ENCODE measurements around the gene YIPF5.

YIPF5 gene

DNA sequence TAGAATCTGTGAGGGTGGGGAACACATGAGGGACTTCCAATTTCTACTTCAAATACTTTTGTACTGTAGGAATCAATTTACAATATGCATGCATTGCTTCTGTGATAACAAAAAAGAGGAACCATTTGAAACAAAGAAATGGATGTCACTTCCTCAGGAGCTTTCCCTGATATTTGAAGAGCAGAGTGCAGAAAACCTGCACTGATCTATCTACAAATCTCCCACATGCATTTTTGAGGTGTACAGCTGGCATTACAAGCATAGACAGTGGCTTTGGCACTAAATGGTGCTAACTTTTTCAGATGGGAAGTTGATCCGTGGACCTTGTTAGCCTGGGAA lies 27.7 kb downstream of the YIPF5 start:
- Mint-ChIP-seq H3K4me1 (peaks cover 7% of the 10 kb centered on the region), H3K9me3 (no peaks in the 10 kb centered on the region), H3K36me3 (no peaks in the 10 kb centered on the region), H3K27ac (no peak overlapping the region), H3K4me3 (no peak overlapping the region), H3K27me3 (peaks cover 4% of the 10 kb centered on the region)

DNA sequence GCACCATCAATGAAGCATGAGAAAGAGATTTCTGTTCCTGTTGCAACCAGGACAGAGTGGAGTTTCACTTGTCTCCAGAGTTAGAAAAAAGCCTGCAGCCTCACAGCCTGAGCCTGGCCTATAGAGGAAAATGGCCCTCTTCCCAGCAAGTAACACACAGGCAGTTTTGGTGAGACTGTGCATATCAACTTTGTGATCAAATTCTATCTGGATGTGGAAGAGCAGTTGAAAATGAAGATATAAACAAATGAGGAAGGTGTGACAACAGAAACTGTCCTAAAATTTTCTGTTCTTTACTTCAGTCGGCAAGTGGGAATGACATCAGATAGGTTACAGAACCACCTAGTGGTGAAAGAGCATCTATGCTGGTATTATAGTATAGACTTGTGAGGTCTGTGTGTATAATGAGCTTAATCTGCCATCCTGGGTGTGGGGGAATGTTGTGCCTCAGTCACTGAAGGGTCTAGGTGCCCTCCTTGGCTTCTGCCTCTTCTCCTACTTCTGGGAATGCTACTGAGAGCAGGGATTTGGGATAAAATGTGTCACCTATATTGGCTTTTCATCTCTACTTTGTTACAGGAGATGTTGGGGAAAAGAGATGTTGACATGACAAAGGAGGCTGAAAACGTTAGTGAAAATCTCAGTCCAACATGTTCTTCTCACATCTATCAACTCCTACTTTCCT lies 28.2 kb downstream of the YIPF5 start:
- Mint-ChIP-seq H3K9me3 (no peaks in the 10 kb centered on the region), H3K4me3 (no peak overlapping the region), H3K4me1 (peaks cover 7% of the 10 kb centered on the region), H3K36me3 (no peaks in the 10 kb centered on the region), H3K27ac (peak overlapping the region; percentile 18), H3K27me3 (peaks cover 7% of the 10 kb centered on the region)

DNA sequence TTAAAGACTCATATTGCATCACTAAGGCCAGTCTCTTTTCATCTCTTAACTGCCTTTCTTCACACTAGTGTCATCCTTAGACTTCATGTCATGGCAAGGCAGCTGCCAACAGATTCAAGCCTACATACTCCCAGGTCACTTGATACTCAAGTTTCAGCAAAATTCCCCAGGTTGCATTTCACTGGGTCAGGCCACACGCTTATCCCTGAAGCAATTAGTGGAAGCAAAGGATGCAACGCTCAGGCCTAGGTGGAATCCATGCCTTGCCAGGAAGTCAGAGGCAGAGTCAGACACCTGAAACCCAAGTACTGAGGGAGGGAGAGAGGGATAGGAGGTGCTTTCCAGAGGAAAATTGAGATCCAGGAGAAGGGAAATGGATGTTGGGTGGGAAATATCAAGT lies 28.9 kb downstream of the YIPF5 start:
- H3K36me3 Mint-ChIP-seq = no peaks in the 10 kb centered on the region
- H3K27me3 Mint-ChIP-seq = peaks cover 7% of the 10 kb centered on the region
- H3K9me3 Mint-ChIP-seq = no peaks in the 10 kb centered on the region
- H3K4me3 Mint-ChIP-seq = no peak overlapping the region
- peaks cover 7% of the 10 kb centered on the region for H3K4me1 Mint-ChIP-seq
- H3K27ac Mint-ChIP-seq = no peak overlapping the region

DNA sequence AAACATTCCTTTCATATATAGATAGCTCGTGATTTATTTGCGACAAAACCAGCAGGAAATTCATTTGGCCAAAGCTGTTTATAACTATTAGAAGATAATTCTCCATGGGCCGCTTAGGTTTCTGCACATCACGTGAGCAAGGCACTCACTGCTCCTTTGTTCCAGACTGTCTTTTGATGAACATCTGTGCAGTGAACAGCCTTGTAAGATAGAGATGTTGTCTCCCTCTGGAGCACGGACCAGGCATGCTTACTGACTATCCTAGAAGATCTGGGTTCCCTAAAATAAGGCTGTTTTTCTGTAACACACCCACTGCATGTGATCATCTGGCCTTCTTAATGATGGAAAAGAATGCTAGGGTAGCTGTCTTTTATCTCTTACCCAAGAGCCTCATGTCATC lies 30.9 kb downstream of the YIPF5 start:
- Mint-ChIP-seq H3K9me3 (no peaks in the 10 kb centered on the region), H3K27me3 (peaks cover 7% of the 10 kb centered on the region), H3K27ac (no peak overlapping the region), H3K36me3 (no peaks in the 10 kb centered on the region), H3K4me3 (no peak overlapping the region), H3K4me1 (peaks cover 11% of the 10 kb centered on the region)

DNA sequence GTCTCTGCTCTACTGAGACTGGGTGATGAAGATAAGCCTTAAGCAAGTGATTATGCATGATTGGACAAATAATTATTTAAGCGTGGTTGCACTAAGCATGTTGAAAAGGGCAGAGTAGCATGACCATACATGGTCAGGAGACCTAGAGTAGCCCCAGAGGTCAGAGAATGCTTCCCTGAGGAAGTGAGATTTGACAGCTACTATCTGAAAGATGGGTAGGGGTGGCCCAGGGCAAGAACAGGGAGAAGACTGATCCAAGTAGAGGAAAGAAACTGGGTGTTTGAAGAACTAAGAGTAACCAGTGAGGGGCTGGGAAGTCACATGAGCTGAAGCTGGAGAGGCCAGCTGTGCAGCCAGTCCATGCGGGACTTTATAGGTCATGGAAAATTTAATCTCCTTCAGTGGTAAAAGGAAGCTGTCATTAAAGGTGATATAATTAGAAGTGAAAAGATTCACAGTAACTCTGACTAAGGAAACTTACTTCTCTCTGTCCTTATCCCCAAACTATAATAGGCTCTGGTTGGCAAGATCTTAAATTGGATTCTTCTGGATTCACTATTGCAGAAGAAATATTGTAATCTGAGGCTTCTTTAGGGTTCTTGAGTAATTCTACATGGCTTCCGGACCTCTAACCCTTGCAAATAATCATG lies 35.2 kb downstream of the YIPF5 start:
- Mint-ChIP-seq H3K4me3 (no peak overlapping the region), H3K27me3 (peaks cover 4% of the 10 kb centered on the region), H3K36me3 (no peaks in the 10 kb centered on the region), H3K4me1 (peaks cover 5% of the 10 kb centered on the region), H3K9me3 (no peaks in the 10 kb centered on the region), H3K27ac (no peak overlapping the region)

DNA sequence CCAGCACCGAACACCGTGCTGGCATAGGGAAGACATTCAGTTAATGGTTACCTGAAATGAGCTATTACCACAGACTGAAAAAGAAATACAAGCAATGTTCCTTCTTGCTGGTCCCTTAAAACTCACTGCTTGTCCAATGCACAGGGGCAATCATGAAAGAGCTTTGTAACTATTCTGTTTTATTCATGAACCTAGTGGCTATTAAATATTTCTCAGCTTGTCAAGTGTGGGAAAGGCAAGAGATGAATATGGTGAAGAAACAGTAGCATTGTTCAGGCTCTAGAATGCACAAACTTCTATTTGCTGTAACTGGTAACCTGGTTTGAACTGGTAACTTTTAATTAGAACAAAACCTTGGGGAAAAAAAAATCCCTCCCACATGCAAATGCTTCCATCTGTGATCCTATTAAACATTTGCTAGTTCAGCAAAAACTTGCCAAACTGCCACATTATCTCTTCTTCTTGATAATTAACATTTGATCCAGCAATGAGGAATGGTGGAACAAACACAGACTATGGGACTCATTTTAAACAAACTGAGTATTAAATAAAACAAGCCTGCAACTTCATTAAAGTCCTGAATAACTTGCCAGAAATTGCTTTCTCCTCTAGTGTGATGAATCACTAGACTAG lies 36.1 kb downstream of the YIPF5 start:
- peaks cover 4% of the 10 kb centered on the region for H3K27me3 Mint-ChIP-seq
- no peaks in the 10 kb centered on the region for H3K9me3 Mint-ChIP-seq
- peaks cover 5% of the 10 kb centered on the region for H3K4me1 Mint-ChIP-seq
- peak overlapping the region; percentile 25 for H3K27ac Mint-ChIP-seq
- H3K36me3 Mint-ChIP-seq = no peaks in the 10 kb centered on the region
- H3K4me3 Mint-ChIP-seq = no peak overlapping the region

DNA sequence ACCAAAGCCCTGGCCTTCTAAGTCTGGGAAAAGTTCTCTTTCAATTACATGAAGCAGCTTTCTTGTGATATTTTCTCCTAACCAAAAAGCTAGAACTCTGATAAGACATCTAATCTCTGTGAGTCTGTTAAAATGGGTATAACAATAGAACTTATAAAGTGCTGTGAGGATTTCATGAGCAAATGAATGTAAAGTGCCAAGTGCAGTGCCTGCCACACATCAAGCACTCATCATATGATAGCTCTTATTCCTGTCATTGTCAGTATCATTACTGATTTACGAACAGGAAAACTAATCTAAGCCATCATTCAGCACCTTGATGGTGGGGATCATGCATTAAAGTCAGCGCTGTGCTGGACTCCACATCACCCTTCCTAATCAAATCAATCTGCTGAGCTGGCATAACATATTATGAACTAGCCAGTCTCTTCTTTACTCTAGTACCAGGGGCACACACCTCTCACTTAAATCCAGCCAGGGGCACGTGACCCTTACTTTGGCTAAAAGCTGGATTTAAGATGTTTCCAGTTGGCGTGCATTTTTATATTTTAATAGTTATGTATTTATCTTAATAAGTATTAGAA lies 37.3 kb downstream of the YIPF5 start:
- H3K27ac Mint-ChIP-seq = no peak overlapping the region
- peaks cover 2% of the 10 kb centered on the region for H3K27me3 Mint-ChIP-seq
- H3K4me1 Mint-ChIP-seq = peaks cover 5% of the 10 kb centered on the region
- no peaks in the 10 kb centered on the region for H3K9me3 Mint-ChIP-seq
- H3K36me3 Mint-ChIP-seq = no peaks in the 10 kb centered on the region
- no peak overlapping the region for H3K4me3 Mint-ChIP-seq

DNA sequence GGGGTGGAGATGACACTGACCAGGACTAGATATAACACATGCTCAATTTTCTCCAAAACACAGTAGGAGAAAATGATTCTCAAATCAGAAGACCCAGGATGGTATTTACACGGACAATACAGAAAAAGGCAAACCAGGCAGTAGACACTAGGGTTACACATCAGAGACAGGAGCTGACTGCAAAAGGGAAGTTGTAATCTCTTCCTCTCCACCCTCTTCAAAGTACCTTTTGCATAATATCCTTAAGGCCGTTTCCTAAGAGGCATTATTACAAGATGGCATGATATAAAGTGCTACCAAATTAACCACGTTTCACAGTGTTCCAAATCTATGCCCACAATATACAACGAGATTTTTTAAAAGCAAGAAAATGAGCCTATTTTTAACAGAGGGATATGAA lies 39.2 kb downstream of the YIPF5 start:
- Mint-ChIP-seq H3K4me1 (peaks cover 5% of the 10 kb centered on the region), H3K27me3 (no peaks in the 10 kb centered on the region), H3K4me3 (no peak overlapping the region), H3K9me3 (no peaks in the 10 kb centered on the region), H3K36me3 (no peaks in the 10 kb centered on the region), H3K27ac (no peak overlapping the region)

DNA sequence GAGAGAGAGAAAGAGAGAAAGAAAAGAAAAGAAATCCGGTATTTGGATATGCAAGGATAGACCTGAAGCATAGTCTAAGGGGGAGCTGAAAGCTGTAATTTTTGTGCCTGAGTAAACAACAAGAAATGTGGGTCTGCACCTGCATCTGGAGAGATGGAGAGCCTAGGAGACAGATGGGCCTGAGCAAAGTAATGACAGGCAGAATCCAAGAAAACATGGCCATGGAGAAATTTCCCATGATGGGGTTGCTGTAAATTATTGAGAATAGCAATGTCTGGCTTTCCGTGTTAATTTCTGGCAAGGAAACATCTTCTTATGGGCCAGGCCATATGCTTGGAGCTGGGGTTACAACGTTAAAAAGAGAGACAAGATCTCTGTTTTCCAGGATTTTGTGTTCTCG lies 40.2 kb downstream of the YIPF5 start:
- no peaks in the 10 kb centered on the region for H3K27me3 Mint-ChIP-seq
- H3K9me3 Mint-ChIP-seq = no peaks in the 10 kb centered on the region
- H3K4me3 Mint-ChIP-seq = no peak overlapping the region
- no peaks in the 10 kb centered on the region for H3K4me1 Mint-ChIP-seq
- H3K36me3 Mint-ChIP-seq = no peaks in the 10 kb centered on the region
- H3K27ac Mint-ChIP-seq = no peak overlapping the region

DNA sequence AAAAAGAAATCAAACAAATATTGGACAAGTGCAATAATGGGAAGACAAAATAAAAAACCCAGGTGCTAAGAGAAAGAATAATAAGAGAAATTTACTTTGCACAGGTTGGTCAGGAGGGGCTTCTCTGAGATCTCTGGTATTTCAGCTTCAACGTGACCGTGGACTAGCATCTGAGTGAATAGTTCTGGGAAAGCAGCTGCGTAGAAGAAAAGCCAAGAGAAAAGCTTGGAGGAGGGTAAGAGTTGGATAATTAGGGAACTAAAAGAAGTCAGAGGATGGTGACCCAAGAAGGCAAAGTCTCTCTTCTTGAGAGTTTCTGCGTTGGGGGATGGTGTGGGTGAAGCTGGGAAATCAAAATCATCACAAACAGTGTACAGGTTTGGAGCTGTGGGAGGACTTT lies 41.6 kb downstream of the YIPF5 start:
- Mint-ChIP-seq H3K36me3 (no peaks in the 10 kb centered on the region), H3K27me3 (no peaks in the 10 kb centered on the region), H3K27ac (no peak overlapping the region), H3K9me3 (no peaks in the 10 kb centered on the region), H3K4me1 (no peaks in the 10 kb centered on the region), H3K4me3 (no peak overlapping the region)

DNA sequence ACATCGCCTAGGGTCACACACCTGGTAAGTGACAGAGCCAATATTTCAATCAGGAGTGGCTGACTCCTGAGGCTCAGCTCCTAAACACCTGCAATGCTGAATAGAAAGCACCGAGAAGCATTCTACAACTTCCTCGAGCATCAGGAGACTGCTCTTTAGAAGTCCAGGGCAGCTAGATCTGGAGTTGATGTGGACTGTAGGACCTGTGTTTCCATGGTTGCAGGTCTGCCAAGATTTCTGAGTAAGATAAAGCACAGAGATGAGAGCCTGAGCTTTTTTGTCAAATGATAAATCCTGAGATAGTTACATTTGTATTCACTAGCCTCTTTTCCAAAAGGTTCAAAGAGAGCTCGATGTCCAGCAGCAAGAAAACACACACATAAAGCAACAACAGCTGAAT lies 43.8 kb downstream of the YIPF5 start:
- Mint-ChIP-seq H3K4me1 (no peaks in the 10 kb centered on the region), H3K27me3 (no peaks in the 10 kb centered on the region), H3K36me3 (no peaks in the 10 kb centered on the region), H3K9me3 (no peaks in the 10 kb centered on the region), H3K27ac (no peak overlapping the region), H3K4me3 (no peak overlapping the region)

DNA sequence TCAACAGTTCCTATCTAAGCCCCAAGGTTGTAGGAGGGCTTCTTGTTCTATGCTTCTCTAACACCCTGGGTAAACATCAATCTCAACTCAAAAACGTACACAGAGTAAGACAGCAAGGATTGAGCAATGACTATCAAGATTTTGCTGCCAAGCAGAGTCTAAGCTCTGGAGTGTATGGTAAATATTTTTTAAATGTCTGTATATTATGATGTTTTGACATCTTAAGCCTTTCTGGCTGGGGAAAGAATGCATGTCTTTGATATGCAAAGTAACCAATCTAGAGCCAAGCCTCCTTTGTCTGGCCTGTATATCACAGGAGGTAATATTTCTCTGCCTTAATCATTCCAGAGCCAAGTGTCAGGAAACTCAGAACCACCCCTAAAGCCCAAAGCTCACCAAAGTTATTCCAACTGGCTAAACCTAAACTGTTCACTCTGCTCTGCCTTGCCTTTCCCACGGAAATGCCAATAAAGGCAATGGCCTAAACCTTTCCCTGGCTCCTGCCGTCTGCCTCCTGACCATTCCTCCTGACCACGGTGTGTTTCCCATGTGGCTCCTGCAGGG lies 45.2 kb downstream of the YIPF5 start:
- no peaks in the 10 kb centered on the region for H3K27me3 Mint-ChIP-seq
- H3K4me1 Mint-ChIP-seq = no peaks in the 10 kb centered on the region
- H3K9me3 Mint-ChIP-seq = no peaks in the 10 kb centered on the region
- no peak overlapping the region for H3K4me3 Mint-ChIP-seq
- H3K27ac Mint-ChIP-seq = no peak overlapping the region
- H3K36me3 Mint-ChIP-seq = peaks cover 2% of the 10 kb centered on the region

DNA sequence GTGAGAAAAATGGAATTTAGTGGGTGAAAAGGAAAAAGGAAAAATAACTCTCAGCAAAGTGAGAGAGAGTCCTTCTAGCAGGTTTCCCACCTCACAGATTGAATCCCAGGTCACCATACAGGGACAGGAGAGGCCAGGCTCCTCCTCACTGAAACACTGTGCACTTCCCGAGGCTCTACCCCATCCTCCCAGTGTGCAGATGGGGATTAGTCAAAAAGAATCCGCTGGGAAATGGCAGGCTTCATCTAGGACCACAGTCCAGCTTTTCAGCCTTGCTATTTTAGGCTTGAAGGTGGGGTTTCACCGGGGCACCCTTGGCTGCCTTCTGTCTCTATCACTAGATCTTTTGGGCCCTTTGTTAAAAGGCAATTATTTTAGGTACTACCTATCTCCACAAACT lies 47.8 kb downstream of the YIPF5 start:
- no peaks in the 10 kb centered on the region for H3K4me1 Mint-ChIP-seq
- H3K36me3 Mint-ChIP-seq = peaks cover 2% of the 10 kb centered on the region
- no peaks in the 10 kb centered on the region for H3K9me3 Mint-ChIP-seq
- H3K4me3 Mint-ChIP-seq = no peak overlapping the region
- no peak overlapping the region for H3K27ac Mint-ChIP-seq
- no peaks in the 10 kb centered on the region for H3K27me3 Mint-ChIP-seq

DNA sequence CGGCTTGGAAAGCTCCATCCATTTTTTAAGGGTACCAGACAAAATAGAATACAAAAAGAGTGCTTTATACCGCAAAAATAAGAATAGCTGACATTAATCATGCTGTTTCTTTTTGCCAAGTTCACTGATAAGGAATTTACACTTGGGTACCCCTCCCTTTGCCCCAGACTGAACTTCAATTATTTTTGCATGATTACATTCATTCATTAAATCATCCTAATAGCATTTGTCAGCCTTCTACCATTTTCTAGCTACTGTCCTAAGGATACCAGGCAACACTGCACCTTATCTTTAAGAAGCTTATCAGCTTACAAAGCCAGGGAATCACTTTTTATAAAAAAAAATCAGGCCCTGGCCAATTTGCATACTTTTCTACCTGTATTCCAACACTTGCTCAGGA lies 48.4 kb downstream of the YIPF5 start:
- Mint-ChIP-seq H3K27me3 (no peaks in the 10 kb centered on the region), H3K36me3 (peaks cover 2% of the 10 kb centered on the region), H3K4me1 (no peaks in the 10 kb centered on the region), H3K9me3 (no peaks in the 10 kb centered on the region), H3K27ac (no peak overlapping the region), H3K4me3 (no peak overlapping the region)

DNA sequence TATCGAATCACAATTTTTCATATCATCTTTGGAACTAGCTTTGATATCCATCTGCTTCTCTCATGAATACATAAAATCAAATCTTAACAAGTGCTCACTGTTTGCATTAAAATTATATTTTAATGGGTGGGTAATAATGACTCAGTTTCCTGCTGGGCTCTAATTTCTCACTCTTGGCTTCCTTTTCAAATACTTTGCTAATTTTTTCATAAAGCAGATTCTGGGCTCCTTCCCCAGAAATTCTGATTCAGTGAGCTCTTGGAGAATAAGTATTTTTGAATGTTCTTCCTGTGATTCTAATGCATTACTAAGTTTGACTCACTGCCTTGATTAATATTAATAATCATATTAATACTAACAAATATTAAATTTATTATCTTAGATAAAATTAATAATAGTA lies 48.9 kb downstream of the YIPF5 start:
- Mint-ChIP-seq H3K4me3 (no peak overlapping the region), H3K4me1 (no peaks in the 10 kb centered on the region), H3K27ac (no peak overlapping the region), H3K27me3 (no peaks in the 10 kb centered on the region), H3K36me3 (peaks cover 2% of the 10 kb centered on the region), H3K9me3 (no peaks in the 10 kb centered on the region)

DNA sequence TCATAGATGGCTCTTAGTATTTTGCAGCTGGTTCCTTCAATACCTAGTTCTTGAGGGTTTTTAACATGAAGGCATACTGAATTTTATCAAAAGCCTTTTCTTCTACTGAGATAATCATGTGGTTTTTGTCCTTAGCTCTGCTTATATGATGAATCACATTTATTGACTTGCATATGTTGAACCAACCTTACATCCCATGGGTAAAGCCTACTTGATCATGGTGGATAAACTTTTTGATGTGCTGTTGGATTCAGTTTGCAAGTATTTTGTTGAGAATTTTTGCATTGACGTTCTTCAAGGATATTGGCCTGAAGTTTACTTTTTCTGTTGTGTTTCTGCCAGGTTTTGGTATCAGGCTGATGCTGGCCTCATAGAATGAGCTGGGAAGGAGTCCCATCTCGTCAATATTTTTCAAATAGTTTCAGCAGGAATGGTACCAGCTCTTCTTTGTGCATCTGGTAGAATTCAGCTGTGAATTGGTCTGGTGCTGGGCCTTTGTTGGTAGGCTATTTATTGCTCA lies 49.7 kb downstream of the YIPF5 start:
- no peak overlapping the region for H3K4me3 Mint-ChIP-seq
- no peaks in the 10 kb centered on the region for H3K27me3 Mint-ChIP-seq
- H3K4me1 Mint-ChIP-seq = no peaks in the 10 kb centered on the region
- H3K9me3 Mint-ChIP-seq = no peaks in the 10 kb centered on the region
- no peak overlapping the region for H3K27ac Mint-ChIP-seq
- H3K36me3 Mint-ChIP-seq = peaks cover 2% of the 10 kb centered on the region
